IPS-18c (cell line): ENCODE data around the gene SAP30L.

Experiments
- H3K4me3 ChIP-seq: 2 replicates; pipeline ENCODE4 v1.7.0; 2013; ENCODE audit warnings: low read depth, mild to moderate bottlenecking, low read length, moderate library complexity; ENCODE audit not compliant: insufficient read depth
- H3K9me3 ChIP-seq: one replicate; pipeline ENCODE4 v1.6.1; 2013; ENCODE audit warnings: mild to moderate bottlenecking, low read length, moderate library complexity; ENCODE audit not compliant: control insufficient read depth, insufficient read depth

The SAP30L gene

DNA sequence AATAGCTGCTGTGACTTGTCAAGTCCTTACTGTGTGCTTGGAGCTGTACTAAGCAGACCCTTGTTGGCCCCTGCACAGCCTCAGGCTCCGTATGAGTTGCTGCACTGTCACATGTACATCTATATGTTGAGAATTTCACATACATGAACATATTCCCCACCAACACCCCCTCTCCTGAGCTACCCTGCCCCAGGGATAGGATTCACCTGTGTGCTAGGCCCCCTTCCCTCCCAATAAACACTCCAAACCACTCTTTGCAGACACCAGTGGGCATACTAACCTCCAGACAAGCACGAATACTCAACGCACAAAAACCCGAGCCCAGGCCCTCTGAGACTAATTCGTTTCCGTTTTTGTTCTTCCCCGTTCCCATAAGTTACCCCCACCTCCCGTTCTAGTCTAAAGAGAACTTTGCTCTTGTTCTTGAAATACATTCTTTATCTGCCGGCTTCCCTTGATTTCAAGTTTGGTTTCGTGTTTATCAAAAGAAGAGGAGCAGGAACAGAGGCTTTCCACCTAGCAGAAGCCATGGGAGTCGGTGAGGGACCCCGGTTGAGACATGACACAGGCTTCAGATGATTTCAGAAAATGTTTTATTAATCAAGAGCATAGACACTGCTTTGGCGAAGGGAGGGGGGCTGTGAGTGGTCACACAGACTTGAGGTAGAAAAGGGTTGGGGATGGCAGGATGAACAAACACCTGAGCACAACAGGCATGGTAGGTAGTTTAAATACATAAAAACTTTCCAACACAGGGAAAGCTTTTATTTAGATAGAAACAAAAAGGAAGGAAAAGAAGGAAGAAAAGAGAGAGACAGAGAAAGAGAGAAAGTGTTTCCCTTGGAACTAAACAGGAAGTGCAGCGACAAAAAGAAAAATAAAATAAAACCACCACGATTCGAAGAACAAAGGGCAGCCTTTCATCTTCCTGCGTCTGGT lies 28.9 kb downstream of the SAP30L start:
- Histone ChIP-seq H3K4me3 (no peak overlapping the region), H3K9me3 (peaks cover 2% of the 10 kb centered on the region)

DNA sequence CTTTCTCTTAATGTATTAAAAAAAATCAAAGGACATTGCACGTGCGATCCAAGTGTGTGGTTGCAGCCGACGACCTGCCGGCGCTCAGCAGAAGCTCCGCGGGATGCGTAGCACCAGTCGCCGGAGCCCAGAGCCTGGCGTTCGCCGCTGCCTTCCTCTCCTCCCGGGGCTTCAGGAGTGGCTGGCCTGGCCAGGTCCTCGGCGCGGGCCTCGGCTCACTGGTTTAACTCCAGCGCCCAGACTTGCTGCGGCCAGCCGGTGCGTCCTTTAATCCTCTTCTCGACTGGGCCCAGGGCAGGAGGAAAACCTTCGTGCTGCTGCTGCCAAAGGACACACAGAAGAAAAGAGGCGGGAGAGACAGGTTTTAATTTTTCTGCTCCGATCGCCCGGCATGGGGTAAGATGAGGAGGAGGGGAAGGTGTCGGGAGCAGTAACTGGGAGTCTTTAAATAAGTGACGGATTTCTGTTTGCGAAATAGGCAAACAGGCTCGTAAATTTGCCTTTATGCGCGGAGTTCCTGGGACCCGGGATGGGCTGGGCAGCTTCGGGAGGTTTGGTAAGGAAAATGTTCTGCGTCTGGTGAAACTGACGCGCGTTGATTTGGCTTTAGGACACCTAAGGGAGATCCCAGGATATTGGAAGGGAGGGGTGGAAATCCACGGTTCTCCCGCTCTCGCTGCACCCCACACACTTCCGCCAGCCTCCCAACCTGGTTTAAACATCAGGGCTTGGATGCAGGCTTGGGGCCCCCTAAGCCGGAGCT lies 30.0 kb downstream of the SAP30L start:
- peaks cover 2% of the 10 kb centered on the region for H3K9me3 ChIP-seq

DNA sequence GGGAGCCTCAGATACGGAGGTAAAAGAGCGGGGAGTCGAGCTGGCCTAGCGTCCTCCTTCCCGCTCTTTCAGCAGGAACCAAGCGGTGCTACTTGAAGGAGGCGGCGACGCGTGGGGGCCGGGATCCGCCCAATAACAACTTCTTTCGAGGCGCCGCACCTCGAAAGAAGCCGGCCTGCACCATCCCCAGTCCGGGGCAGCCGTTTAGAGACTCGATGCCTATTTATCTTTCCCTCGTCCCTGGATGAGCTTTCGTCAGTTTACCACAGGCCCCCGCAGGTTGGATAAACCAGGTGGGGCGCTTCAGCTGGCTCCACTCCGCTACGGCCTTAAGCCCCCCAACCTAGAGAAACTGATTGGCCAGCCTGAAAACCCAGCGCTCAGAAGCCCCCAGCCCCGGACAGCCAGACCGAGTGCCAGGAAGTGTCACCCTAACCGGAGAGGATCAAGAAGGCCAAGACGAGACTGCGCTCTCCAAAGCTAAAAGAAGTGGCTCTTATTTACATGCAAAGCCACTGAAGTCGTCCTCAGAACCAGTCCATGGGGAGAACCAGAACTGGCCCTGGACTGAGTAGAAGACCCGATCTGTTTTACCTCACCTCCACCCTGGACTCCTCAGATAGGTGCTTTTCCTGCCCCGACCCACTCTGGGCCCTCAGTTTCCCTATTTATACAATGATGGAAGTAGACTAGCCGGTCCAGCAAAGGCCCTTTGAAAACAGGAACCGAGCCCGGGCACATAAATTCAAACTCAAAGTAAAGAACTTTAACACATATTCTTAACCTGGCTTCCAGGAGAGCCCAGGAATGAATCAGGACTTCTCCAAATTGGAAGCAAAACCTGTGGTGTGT lies 30.8 kb downstream of the SAP30L start:
- Histone ChIP-seq H3K4me3 (peak overlapping the region; percentile 29), H3K9me3 (peaks cover 2% of the 10 kb centered on the region)

More for the DNA sequence above, 30.0 kb downstream of the SAP30L start:
- peak overlapping the region; percentile 29 for H3K4me3 ChIP-seq

DNA sequence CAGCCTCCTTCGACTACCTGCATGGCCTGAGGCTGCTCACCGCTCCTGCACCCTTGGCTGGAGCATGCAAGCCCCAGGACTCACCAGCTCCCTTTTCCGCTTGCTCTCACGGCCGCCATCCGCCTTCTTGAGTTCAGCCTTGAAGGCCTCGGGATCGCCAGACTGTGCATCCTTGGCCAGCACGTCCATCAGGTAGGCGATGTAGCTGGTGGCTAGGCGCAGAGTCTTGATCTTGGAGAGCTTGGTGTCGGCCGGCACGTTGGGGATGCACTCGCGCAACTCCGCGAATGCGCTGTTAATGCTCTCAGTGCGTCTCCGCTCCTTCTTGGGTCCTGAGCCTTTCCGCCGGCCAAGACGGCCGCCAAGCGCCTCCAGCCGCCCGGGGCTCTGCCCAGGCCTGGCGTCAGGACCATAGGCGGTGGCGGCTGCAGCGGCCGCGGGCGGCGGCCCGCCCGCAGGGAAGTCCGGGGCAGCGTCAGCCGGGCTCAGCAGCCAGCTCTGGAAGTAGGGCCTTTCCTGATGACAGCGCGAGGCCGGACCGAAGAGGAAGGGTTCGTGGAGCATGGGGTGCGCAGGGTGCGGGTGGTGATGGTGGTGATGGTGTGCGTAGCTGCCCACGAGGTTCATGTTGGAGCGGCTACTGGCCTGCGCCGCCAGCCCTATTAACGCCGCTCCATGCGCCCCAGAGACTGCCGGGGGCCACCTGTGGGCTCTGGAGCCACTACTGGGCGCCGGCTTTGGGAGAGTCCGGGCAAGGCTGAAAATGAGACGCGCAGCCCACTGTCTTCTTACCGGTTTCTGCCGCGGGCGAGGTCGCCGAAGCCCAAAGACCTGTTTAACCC lies 31.8 kb downstream of the SAP30L start:
- H3K4me3 ChIP-seq = peak overlapping the region; percentile 58
- peaks cover 2% of the 10 kb centered on the region for H3K9me3 ChIP-seq

DNA sequence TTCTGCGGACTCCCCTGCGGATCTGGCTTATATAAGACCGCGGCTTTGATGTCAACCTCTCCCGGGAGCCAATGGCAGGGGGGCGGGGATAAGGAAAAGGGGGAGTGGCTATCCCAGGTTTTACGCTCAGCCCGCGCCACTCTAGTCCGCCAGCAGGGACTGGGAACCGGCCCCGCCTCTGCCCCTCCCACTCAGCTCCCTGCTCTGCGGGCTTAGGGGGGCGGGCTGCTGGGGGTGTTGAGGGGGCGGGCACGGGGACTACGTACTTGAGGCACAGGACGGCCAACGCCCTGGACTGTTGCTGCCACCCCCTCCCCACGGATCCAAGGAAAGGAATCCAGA lies 32.4 kb downstream of the SAP30L start, which contains the start of gene HAND1:
Gene HAND1, minus strand, starts transcription at position 4 of the 342 bp plus-strand sequence. CDS start 219 bp downstream, outside the sequence.
- peaks cover 4% of the 10 kb centered on the region for H3K9me3 ChIP-seq
- H3K4me3 ChIP-seq = peak within 1 kb of the TSS; percentile 58

DNA sequence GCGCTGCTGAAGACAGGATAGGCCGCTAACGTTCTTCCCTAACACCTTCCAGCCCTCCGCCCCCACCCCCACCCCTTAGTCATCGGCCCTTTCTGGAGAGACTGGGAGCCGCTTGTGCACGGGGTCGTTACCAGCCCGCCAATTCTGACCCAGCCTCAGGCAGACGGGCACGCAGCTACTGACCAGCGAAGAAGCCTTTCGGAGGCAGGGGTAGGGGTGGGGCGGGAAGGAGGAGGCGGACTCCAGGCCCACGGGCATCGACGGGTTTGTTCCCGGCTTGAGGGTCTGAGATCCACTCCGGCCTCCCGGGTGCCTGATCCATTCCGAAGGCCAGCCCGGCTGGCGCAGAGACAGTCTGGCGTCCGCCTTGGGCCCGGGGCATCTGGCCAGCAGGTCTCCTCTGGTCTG lies 33.0 kb downstream of the SAP30L start:
- peak overlapping the region; percentile 25 for H3K4me3 ChIP-seq
- peaks cover 2% of the 10 kb centered on the region for H3K9me3 ChIP-seq

DNA sequence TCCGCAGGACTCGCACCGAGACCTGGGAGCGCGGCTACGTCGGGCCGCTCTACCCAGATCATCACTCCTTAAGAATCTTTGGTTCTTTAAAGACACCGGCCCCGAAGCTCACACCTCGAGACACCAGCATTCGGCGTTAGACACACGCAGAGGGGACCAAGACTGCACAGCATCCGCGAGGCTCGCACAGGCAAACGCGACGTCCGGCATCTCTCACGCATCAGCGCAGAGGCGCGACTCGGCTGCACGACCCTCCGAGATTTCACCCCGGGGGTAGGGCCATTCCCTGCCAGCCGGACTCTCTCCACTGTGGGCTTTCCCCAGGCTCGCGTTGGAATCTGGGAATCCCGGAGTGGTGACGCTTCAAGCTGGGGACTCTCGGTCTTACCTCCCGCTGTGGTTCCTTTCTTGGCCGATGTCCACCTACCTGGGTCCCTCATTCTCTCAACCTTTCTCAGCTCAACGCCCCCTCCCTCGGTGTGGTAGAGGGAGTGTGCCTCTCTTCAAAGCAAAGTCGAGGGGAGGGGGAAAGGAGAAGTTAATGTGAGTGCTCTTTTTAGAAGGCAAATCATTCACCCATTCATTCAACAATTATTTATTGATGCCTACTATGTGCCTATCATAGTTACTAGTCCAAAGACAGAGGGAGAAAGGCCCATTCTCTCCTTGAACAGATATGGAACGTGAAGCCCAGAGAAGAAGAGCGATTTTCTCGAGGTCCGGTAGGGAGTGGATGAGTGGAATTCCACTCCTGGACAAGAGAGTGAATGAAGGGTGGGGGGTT lies 33.6 kb downstream of the SAP30L start:
- Histone ChIP-seq H3K9me3 (peaks cover 2% of the 10 kb centered on the region), H3K4me3 (peak overlapping the region; percentile 25)

DNA sequence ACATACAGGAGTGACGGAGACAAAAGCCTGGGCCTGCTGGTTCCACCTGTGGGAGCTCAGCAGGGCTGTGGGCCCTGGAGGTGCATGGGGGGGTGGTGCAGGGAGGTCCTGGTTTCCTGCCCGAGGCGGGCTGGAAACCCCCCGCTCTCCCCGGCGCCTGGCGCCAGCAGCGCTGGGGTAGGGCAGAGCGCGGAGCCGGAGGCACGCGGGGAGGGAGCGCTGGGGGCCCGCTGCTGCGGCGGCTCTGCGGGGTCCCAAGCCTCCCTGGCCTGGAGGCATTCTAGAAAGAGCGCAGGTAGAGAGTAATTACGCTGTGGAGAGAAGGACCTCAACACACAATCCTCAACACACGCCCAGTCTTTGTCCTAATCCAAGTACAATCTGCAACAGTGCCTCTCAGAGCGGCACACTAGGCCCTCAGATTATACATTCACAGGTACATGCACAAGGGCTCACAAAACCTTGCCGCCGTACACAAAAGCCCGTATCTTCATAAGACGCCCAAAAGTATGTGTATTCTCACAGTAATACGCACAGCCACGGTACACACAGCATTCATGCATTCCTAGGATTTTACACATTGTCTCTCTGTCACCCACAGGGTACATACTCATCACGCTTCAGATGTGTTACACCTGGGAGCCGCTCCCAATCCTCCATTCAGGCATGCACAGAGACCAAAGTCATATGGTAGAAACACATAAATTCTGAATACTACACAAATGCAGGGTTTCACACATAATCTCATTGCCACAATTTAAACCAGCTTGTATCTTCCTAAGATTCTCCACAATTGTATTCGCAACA lies 34.4 kb downstream of the SAP30L start:
- peak overlapping the region; percentile 25 for H3K4me3 ChIP-seq

DNA sequence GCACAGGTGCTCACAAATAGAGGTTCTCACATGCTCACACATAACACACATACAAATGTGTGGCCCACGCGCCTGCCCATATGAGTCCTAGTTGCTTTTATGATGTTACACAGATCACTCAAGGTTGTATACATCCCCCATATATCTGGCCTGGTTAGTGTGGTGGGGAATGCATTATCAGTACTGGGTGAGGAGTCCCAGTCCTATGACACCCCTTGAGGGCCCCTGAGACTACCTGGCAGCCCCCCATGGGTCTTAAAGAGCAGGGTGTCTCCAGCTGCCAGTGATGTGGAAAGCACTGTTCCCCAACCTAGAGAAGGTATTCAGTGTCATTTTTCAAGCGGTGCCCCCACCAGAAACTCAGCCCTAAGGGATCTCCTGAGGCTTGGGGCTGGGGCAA lies 35.0 kb downstream of the SAP30L start:
- Histone ChIP-seq H3K4me3 (no peak overlapping the region), H3K9me3 (peaks cover 2% of the 10 kb centered on the region)

More for the DNA sequence above, 34.4 kb downstream of the SAP30L start:
- peaks cover 2% of the 10 kb centered on the region for H3K9me3 ChIP-seq

DNA sequence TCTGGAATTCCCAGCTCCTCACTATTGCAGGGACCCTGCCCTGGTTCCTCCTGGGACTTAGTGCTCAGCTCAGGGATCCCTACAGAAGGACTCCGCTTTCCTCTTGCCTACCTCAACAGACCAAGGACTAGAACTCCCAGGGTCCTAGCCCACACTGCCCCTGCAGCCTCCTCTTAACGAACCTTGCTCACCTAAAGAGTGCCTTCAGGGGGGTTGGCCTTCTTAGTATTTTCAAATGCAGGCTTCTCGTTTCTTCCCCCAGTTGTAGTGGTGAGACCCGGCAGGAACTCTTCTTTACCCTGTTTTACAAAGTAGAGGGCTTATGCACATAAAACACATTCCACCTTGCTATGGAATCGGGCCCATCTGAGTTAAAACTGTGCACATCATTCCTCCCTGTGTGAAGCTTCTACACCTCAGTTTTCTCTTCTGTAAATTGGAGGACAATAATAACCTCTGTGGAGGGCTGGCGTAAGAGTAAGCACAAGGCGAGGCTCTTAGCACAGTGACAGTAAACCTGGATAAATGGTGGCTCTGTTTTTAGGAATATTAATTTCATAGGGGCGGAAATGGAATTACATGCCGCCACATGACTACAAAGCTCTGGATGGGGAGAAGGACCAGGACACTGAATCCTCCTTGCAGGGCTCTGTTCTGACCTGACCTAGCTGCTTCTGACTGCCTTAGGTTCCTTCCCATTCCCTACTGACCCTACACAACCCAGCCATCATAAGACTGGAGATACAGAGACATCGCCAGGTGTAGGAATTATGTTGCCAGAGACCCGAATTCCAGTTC lies 36.0 kb downstream of the SAP30L start:
- peaks cover 2% of the 10 kb centered on the region for H3K9me3 ChIP-seq
- H3K4me3 ChIP-seq = no peak overlapping the region

DNA sequence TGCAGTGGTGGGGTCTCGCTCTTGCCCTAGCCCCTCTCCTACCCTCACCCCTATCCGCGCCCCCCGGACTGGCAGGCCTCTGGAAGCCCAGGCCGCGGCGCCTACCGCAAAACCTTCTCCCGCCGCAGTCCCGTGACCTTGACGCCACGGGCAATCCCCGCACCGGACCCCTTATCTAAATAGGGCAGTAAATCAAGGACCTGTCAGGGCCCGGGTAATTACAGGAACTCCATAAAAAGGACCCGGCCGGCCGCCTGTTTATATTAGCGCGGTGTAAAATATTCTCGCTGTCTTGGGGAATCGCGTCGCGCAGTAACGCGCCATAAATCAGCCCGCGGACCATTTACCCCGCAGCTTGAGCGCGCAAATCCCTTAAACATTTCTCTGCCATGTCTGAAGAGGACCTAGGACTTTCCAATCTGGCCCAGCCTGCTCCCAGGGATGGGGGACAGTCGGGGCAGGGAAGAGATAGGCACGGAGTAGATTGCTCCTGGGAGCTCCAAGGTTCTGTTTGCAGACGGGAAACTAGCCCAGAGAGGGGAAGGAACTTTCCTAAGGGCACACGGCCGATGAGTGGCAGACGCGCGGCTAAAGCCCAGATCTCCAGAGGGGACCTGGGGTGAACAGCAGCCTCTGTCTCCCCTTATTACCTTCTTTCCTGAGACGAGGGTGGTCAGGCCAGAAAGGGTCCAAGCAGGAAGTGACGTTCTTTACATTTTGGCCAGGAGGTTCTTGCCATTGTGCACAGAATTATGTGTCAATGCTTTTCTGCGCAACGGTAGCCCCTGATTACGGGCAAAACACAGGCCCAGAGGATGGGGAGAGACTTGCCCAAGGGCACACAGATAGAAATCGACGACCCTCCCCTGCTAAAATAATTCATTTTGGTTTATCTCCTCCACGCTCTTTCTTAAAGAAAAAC lies 37.0 kb downstream of the SAP30L start:
- Histone ChIP-seq H3K4me3 (0 out of 2 replicates have a peak overlapping the region, but pooled peaks have one; percentile 5), H3K9me3 (peaks cover 2% of the 10 kb centered on the region)

DNA sequence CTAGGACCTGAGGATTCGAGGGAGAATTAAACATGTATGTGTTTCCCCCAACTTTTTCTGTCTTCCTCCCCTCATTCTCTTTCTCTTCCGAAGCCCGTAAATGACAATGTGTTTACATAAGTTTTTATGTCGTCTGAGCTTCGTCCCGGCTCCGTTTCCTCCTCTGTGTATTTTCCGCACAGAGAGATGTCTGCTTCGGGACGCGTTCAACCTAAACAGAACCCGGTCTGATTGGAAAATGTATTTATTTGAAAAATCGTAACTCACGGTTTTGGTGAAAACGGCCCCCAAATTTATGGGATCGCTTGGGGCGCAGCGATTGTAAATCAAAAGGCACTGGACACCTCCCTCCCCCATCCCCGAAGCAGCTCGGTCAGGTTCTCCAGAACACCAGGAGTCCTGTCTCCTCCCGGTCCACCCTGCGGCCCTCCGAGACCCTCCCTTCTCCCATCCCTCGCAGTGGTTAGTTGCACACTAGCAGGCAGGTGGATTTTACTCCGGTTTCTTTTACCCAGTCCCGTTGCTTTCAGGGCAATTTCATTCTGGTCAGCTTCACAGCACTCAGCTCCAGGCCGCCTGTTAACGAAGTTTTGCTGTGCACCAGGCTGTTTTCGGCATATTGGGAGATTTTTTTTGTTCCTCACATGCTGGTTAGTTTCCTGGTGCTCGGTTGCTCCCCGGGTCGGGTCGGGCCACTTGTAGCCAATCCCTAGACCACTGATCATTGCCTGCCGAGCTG lies 38.0 kb downstream of the SAP30L start:
- no peak overlapping the region for H3K4me3 ChIP-seq

More for the DNA sequence above, 38.0 kb downstream of the SAP30L start:
- peaks cover 2% of the 10 kb centered on the region for H3K9me3 ChIP-seq
